ENCODE measurements around the gene CRIP3.

Gene CRIP3

DNA sequence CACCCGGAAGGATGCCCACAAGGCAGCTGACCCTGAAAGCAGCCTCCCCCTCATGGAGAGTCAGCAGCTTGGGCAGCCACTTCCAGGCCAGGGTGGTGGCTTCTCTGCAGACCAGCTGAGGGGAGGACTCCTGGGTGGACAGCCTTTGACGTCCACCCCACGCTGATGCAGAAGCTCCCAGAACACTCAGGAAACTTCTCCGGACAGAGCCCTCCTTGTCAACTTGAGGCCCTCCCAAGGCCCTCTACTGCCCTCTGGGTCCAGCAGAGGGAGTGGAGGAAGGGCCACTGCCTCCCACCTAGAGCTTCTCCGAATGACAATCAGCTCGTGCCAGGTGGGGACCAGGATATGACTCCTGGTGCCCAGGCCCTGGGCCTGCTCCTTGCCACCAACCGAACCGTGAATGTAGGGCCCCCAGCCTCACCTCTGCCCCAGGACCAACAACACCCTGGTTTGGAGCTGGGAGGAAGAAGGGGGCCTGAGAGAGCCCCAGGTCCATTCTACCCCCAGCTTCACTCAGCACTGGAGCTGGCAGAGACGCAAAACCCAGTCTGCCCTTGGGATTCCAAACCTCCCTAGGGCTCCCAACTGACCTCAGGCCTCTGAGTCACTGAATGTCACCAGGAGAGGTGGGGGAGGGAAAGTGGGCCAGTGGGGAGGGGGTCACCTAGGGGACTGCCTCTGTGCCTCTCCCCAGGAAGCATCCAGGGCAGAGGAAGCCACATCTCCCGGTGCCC lies 21.5 kb downstream of the CRIP3 start:
- DNase-seq = no peak

DNA sequence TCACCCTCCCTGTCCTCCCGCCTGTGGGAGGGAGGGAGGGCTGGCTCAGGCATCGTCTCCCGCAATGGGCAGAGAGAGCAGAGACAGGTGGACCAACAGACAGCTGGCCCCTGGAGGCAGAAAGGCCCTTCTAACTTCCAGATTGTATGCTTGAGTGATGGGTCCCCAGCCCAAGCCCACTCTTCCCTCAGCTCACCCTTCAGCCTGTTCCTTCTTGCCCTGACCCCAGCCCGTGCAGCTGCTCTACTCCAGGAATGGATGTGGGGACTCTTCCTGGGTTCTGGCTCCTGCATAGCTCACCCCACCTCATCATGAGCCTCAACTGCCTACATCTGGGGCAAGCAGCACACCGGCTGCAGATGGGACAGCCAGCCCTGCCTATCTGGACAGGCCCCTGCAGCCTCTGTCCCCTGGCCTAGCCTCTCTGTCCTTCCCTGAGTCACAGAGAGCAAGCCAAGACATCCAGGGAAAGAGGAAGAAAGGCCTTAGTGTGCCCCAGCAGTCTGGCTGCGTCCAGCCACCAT lies 22.1 kb downstream of the CRIP3 start:
- no peak for DNase-seq

DNA sequence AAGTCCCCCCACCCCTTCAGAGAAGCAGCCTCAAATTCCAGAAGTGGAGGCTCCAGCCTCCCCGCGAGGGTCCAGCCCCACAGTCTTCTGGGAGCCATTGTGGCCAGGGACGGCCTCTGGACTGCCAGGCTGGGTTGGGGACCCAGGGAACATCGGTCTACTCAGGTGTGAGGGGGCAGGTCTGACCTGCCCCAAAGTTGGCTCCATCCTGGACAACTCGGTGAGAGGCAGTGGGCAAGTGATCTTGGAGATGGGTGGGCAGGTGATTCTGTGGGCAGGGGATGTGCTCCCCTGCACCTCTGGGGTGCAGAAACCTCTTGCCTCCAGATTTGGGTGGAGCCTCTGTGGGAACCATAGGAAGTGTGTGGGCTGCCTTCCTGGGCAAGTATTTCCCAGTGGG lies 22.8 kb downstream of the CRIP3 start:
- no peak for DNase-seq

DNA sequence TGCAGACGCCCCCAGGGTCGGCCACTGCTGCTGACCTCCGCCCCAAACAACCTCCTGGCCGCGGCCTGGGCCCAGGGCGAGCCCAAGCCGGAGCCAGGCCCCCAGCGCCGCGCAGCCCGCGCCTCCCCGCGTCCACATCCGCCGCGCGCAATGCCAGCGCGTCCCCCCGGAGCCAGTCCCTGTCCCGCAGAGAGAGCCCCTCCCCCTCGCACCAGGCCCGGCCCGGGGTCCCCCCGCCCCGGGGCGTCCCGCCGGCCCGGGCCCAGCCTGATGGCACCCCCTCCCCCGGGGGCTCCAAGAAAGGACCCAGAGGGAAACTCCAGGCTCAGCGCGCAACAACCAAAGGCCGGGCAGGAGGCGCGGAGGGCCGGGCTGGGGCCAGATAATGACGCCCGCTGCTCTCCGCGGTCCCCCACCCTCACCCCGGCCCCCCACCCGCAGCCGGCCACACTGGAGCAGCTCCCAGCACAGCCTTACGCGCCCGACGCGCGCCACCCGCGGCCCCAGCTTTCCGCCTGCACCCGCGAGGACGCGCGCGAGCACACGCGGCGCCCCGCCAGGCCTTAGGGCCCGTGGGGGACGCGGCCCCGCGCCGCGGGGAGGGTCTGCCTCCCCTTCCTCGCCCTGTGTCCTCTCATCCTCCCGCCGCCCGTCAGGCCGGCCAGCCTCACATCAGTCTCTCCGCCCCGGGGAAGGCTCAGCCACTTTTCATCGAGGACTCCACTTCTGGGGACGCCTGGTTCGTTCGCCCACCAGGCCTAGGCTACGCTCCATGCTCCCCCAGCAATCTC lies 23.4 kb downstream of the CRIP3 start:
- no peak for DNase-seq

DNA sequence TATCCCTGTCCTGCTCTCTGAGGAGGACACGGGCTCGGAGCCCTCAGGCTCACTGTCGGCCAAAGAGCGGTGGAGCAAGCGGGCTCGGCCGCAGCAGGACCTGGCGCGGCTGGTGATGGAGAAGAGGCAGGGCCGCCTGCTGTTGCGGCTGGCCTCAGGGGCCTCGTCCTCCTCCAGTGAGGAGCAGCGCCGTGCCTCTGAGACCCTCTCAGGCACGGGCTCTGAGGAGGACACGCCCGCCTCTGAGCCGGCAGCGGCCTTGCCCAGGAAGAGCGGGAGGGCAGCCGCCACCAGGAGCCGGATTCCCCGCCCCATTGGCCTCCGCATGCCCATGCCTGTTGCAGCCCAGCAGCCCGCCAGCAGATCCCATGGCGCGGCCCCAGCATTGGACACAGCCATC lies 24.7 kb downstream of the CRIP3 start:
- no peak for DNase-seq

DNA sequence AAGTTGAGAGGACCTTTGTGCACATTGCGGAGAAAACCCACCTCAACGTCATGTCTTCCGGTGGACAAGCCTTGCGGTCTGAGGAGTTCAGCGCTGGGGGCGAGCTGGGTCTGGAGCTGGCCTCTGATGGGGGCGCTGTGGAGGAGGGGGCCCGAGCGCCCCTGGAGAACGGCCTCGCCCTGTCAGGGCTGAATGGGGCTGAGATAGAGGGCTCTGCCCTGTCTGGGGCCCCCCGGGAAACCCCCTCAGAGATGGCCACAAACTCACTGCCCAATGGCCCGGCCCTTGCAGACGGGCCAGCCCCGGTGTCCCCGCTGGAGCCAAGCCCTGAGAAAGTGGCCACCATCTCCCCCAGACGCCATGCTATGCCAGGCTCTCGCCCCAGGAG lies 25.1 kb downstream of the CRIP3 start:
- no peak for DNase-seq

DNA sequence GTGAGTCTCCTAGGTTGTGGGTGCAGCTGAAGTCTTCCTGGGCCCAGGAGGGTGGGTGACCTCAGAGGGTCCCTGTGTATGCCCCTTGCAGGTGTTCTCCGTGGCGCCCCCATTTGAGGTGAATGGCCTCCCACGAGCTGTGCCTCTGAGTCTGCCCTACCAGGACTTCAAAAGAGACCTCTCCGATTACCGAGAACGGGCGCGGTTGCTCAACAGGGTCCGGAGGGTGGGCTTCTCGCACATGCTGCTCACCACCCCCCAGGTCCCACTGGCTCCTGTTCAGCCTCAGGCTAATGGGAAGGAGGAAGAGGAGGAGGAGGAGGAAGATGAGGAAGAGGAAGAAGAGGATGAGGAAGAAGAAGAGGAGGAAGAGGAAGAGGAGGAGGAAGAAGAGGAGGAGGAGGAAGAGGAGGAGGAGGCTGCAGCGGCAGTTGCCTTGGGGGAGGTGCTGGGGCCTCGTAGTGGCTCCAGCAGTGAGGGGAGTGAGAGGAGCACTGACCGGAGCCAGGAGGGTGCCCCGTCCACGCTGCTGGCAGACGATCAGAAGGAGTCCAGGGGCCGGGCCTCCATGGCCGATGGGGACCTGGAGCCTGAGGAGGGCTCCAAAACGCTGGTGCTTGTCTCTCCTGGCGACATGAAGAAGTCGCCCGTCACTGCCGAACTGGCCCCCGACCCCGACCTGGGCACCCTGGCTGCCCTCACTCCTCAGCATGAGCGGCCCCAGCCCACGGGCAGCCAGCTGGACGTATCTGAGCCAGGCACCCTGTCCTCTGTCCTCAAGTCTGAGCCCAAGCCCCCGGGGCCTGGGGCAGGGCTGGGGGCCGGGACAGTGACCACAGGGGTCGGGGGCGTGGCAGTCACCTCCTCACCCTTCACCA lies 25.8 kb downstream of the CRIP3 start:
- no peak for DNase-seq

DNA sequence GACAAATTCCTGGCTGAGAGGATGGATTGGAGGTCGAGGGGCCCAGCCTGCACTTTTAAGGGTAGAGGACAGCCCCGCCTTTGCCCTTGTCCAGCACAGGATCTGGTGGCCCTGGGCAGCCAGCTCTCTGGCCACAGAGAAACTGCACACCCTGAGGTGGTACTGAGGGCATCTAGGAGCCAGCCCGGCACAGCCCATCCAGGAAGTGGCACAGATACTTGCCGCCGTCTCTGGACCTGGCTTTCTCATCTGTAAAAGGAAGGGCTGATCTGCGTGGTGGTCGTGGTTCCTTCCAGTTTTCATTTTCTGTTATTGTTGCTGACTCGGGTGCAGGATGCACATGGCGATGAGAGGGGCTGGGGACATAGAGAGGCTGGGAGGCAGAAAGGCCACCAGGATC lies 26.6 kb downstream of the CRIP3 start:
- DNase-seq = no peak

DNA sequence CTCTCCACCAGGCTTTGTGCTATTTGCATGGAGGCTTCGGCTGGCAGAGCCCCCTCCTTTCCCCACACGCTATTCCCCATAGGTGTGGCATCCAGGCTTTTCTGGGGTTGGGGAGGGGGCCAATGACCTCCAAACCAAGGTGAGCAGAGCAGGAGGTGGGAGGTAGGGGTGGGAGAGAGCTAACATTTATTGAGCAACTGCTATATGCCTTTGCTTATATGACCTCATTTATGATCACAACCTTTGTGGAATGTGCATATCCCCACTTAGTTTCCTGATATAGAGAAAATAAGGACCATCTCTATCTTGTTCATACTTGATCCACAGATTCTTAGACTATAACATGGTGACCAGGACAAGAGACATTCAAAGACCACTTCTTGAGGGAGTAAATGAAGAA lies 28.4 kb downstream of the CRIP3 start:
- DNase-seq = no peak

DNA sequence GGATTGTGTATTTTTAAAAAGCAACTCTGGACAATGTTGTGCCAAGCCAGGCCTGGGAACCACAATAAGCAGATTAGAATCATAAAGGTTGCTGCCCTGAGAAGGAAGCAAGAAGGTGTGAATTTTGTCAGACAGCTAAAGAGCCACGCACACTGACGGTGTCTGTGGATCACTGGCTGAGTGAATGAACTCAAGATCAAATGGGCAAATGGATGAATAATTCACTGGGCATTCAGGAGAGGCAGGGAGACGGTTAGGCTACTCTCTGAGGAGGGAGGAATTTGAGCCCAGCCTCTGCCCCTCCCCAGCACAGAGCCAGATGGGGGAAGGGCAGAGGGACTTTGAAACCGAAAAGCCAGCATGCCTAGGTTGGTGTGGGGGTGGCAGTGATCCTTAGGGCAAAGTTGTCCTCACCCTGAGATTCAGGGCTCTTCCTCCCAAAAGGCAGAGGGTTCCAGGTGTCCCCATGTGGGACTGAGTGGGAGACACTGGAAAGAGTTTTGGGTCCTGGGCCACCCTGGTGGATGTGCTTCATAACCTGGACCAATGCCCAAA lies 30.0 kb downstream of the CRIP3 start:
- DNase-seq = no peak

DNA sequence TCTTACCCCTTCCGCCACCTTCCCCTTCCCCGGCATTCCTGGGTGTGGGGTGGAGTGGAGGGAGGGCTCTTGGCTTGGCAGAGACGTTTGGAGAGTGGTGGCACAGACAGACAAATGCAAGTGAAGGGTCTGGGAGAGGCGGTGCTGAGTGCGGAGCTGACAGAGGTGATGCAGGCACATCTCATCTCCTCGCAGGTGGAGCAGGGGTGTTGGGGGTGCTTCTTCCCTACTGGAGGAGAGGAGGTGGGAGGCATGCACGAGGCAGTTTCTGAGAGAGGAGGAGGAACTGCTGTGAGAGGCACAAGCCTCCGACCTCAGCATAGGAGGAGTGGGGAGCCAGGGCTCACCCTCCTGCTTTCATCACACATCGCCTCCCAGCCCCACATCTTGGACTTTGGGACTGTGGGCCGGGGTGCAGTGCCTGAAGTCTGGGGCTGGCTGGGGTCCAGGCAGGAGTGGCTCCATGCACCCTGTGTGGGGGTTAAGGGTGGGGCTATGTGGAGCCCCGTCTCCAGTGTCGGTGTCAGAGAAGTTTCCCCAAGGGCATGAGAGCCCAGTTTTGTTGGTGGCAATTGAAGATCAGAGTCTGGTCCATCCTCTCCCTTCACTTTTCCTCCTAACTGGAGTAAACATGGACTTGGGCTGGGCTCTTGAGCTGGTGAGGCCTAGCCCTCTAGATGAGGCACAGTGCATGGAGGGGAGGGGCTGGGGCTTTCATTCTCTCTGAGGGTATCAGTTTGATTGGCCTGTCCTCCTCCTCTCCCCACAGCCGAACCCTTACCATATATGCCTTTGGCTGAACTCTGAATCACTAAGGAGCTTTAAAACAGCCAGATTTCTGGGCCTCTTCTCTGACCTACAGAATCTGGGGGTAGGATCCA lies 30.7 kb downstream of the CRIP3 start:
- DNase-seq = no peak

DNA sequence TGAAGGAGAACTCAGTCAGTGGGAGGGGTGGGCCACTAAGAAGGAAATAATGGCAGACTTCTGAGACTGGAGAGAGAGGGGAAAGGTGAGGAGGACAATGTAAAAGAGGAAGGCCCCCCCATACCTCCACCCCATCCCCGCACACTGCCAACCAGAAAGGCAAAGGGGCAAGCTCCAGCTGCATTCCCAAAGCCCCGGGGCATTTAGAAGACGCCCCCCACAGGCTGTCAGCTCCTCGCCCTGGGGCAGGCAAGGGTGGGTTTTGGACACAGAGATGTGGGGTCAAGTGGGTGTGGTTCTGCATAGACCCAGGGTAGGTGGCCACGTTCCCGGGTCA lies 31.4 kb downstream of the CRIP3 start:
- DNase-seq = no peak

DNA sequence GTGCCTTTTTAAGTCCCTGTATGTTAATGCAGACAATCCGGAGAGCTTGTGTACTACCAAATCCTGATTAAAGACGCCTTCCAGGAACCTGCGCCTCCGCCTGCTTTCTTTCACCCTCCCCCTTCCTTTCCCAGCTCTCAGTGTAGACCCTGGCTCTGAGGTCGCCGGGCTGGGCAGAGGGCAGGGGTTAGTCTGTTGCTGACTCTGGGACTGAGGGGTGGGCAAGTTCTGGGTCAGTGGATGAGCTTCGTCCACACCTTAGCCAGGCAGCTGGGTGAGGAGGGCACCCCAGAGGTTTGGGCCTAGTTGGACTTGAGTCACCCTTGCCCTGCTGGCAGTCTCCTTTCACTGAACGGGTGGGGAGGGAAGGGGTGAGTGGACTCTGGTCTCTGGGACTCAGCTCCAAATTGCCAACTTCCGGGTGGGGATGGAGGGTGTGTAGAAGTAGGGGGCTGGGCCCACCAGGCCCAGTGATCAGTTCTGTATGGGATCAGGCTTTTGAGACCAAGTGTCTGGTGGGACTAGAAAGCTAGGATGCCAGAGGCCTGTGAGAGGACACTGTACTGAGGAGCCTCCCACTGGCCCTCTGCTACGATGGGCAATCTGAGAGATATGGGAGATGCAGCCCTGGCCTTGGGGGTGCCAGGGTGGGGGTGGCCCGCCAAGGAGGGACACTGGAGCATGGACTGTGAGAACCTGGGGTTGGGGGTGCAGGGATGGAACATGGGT lies 31.9 kb downstream of the CRIP3 start:
- no peak for DNase-seq

DNA sequence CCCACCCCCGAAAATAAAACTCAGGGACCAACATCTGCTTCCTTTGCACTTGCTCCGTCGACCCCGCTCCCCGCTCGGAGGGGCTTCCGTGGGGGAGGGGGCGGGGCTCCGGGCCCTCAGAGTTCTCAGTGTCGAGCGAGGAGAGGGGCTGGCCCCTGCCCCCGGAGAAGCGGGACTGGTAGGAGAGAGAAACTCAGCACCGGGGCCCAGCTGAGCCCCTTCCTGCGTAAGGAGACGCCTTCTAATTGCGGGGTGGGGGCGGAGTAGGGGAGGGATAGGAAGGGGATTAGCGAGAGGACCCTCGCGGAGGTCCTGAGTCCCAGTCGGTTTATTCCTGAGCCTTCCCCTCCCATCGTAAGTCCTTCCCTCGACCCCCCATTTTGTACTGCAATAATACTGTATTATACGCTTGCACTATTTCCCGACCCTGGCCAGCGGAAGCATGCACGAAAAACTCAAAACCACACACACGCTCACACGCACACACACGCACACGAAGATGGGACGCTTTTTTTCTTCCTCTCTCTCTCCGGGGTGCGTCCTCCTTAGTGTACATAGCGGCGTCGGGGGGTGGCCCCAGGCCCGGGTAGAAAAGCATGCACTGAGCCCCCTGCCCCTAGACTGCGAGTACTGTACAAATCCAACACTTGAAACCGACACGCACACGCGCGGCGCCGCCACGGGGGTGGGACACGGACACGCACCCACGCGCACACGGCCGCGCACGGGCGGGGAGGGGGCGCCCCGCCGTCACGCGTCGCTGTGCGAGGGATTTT lies 32.6 kb downstream of the CRIP3 start:
- DNase-seq = no peak

DNA sequence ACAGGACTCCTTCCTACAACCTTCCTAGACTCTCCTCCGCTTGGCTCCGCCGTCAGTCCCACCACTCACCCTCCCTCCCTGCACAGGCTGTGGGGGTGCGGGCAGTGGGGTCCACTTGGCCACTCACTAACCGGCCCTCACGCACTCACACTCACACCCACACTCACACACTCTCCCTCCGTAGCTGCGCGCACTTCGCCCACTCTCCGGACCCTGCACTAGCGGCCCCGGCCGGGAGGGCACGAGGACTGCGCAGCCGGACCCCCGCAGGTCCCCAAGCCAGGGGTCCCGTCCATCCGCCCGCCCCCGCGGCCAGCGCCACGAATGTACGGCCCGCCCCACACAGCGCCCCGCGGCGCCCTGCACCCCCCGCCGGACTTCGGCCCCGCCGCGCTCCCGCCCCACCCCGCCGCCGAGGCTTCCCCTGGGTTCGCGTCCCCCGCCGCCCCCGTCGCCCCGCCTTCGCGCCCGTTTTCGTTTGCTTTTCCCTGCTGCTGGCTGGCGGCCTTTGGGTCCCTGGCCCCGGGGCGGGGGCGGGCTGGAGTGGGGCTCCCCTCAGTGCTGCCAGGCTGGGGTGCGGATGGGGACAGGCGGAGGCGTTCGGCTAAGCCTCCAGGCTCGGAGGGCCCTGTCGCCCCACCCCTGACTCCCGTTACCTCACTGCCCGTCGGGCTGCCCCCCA lies 33.6 kb downstream of the CRIP3 start:
- DNase-seq = no peak

DNA sequence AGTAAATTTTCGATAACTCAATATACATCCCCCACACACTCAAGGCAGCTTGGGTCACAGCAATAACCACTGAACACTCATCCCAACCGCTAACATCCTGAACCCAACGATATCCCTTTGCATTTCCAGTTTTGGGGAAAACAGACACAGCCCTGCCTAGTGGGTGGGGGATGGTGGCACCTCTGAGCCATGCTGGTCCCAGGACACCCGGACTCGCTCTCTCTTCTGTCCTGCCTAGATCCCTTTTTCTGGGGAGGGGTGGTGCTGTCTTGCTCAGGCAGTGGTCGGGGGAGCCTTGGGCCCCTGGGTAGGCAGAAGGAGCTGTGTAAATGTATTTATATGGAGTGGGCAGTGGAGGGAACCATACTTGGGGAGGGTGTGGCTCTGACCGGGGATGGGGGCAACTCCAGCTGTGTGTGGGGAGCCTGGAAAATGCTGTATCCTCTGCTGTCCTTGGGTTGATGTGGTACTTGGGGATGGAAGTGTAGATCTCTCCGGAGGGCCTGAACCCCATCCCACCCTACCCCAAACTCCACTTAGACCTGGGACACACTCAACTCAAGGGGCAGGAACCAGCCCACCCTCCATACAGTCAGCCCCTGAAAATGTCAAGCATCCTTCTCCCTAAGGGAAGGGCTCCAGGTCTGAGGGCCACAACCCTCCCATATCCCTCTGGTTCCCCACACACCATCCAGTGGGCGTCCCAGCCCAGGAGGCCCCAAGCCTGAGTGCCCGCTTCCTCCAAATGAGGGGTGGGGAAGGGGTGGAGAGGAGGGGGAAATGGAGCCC lies 34.3 kb downstream of the CRIP3 start:
- DNase-seq = no peak

DNA sequence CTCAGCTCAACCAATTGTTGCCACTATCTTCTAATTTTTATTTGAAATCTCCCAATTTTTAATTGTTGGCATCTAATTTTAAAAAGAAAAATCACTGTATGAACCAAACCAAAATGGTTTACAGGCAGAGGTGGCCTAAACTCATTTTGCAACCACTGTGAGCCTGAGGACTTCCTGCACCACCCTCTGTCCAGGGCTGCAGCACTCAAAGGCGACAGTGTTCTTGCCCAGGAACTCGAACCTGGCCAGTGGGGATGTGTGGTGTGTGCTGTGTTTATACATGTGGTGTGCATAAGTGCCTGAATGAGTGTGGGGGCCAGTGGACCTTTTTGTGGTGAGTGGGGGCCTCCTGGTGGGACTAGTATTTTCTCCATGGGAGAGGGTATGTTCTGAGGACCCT lies 34.9 kb downstream of the CRIP3 start:
- no peak for DNase-seq

DNA sequence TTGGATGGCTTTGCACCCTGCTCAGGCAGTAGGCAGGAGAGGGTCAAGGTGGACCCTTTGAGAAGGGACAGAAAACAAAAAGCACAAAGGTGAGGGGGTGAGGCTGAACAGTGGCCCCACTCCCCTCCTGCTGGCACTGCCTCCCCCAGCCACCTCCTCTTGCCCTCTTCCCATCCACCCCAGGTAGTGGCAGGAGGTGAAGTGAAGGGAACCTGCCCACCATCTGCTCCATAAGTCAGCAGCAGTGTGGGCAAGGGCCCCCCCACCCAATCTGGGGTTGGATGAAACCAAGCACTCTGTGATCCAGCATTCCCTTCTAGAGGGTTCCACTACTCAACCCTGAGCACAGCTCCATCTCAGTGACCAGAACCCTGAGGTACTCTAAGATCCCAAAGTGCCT lies 36.7 kb downstream of the CRIP3 start:
- no peak for DNase-seq
